ENCODE measurements around the gene BORCS6.

Gene BORCS6

DNA sequence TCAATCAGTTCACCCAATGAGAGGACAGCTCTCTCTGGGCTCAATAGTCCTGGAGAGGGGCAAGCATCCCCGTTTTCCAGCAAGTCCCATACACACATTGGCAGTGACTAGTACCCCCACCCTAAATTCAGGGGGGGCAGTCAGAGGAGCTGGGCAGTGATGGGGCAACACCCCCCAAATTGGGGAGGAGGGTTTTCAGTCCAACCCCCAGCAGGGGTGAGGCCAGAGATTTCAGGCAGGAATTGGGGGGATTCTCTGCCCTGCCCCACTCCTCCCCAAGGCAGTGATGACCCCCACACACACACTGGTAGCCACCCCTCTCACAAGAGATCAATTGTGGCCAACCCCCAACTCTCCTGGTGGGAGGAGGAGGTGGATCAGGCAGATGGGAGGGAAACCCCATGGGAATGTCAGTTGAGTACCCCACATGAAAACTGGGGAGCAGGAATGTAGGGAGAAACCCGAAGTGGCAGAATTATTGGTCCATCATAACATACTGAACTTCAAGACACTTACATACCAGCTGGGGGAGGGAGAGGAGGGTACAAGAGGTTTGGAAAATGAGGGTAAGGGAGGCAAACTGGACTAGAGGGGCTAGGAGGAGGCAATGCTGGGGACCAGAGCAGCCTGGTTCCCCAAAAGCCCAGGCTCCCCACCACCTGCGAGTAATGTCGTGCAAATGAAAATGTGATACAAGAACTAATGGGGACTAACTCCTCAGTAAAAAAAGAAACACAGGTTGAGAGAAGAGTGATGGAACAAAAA, 30.3 kb downstream of the BORCS6 start:
- no peak for DNase-seq (ENCODE audit: low spot score)
- TF ChIP-seq, protein P1, sequence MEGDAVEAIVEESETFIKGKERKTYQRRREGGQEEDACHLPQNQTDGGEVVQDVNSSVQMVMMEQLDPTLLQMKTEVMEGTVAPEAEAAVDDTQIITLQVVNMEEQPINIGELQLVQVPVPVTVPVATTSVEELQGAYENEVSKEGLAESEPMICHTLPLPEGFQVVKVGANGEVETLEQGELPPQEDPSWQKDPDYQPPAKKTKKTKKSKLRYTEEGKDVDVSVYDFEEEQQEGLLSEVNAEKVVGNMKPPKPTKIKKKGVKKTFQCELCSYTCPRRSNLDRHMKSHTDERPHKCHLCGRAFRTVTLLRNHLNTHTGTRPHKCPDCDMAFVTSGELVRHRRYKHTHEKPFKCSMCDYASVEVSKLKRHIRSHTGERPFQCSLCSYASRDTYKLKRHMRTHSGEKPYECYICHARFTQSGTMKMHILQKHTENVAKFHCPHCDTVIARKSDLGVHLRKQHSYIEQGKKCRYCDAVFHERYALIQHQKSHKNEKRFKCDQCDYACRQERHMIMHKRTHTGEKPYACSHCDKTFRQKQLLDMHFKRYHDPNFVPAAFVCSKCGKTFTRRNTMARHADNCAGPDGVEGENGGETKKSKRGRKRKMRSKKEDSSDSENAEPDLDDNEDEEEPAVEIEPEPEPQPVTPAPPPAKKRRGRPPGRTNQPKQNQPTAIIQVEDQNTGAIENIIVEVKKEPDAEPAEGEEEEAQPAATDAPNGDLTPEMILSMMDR (IDR thresholded peaks at IDR 0.05; ENCODE audit: borderline replicate concordance, control extremely low read depth, extremely low read depth, insufficient read depth, missing control alignments), result no peak

DNA sequence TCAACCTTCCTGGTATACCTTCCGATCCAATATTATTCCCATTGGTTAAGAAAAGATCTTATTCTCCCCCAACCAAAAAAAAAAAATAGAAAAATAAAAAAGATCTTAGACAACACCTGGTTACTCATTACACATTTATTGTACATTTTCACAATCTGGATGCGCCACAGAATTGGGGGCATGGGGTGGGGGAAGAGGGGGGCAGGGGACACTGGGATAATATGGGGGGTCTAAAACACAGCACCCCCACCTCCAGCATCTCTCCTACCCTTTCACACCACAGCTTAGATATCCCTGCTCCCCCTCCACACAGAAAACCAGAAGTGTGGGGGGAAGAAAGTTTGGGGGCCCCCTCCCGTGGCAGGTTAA, 31.0 kb downstream of the BORCS6 start:
- TF ChIP-seq, protein P1 (IDR thresholded peaks at IDR 0.05; ENCODE audit: borderline replicate concordance, control extremely low read depth, extremely low read depth, insufficient read depth, missing control alignments), result no peak
- in situ Hi-C loops (cut with MboI; ENCODE audit: low sequenced_read_pairs, unreplicated experiment), result no loop called here
- DNase-seq (ENCODE audit: low spot score), result no peak

More for the DNA sequence above, 30.3 kb downstream of the BORCS6 start:
- in situ Hi-C loops (cut with MboI; ENCODE audit: low sequenced_read_pairs, unreplicated experiment), result no loop called here

DNA sequence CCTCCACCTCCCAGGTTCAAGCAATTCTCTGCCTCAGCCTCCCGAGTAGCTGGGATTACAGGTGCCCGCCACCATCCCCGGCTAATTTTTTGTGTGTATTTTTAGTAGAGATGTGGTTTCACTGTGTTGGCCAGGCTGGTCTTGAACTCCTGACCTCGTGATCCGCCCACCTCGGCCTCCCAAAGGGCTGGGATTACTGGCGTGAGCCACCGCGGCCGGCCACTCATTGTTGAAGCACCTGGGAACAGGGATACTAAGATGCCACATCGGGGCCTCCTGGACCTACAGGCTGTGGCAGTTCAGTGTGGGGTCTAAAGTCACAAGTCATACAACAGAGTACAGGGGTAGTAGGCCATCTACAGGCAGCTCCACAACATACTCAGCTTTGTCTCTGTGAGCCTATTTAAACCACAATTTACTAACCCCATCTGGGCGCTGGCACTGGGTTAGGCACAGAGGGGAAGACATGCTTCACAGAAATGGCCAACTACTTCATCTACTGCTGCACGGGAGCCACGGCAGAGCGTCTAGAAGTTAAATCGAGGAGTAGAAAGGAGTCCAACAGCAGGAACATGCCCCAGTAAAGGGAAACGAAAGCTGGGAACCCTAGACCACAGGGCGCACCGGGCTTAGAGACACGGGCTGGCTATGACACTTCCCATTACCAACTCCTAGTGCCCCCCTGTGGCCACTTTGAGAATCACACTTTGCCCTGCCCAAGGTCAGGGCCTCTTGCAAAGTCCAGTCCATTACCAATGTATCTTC, 31.5 kb downstream of the BORCS6 start:
- in situ Hi-C loops (cut with MboI; ENCODE audit: low sequenced_read_pairs, unreplicated experiment), result no loop called here
- TF ChIP-seq, protein P1 (IDR thresholded peaks at IDR 0.05; ENCODE audit: borderline replicate concordance, control extremely low read depth, extremely low read depth, insufficient read depth, missing control alignments), result peak; percentile 86
- DNase-seq (ENCODE audit: low spot score), result peak; percentile 84

DNA sequence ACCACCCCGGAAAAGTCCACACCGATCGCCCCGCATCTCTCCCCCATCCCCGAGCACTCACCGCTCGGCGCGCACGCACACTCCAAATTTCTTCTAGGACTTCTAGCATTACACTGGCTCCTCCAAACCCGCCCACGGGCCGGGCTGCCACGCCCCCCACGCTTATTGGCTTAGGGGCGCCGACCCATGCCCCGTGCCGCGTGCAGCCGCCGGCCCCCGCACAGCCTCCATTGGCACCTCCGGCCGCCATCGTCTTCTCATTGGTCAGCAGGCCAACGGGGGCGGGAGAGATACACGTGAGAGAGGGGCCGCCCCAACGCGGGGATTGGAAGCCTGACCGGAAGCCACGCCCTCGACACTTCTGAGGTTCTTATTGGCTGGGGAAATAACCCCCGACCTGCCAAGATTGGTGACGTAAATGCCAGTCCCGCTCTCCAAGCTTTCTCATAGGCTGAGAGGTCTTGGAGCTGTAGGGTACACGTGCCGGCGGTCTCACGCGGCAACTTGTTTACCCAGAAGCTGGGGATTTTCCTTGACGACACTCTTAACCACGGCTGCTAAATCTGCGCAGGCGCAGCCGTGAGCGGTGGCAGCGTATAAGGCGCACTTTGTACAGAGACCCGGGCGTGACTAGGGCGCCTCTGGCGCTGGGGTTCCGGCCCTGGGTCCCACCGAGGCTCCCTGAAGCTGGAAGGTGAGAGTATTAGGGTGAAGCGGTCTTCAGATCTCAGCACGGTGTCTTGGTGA, 33.6 kb downstream of the BORCS6 start:
- in situ Hi-C loops (cut with MboI; ENCODE audit: low sequenced_read_pairs, unreplicated experiment), result no loop called here
- peak; percentile 97 for DNase-seq (ENCODE audit: low spot score)
- TF ChIP-seq, protein P1 (IDR thresholded peaks at IDR 0.05; ENCODE audit: borderline replicate concordance, control extremely low read depth, extremely low read depth, insufficient read depth, missing control alignments), result no peak

DNA sequence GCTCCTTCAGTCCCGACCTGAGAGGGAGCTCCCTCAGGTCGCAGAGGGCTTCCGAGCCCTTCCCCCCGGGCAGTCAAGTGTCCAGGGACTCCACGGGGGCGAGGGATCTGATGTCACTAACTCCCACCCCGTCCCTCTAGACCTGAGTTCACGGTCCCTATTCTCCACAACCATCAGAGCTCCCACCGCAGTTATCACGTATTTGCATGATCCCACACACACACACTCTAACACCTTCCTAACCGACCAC, 34.1 kb downstream of the BORCS6 start:
- TF ChIP-seq, protein P1 (IDR thresholded peaks at IDR 0.05; ENCODE audit: borderline replicate concordance, control extremely low read depth, extremely low read depth, insufficient read depth, missing control alignments), result no peak
- no peak for DNase-seq (ENCODE audit: low spot score)
- in situ Hi-C loops (cut with MboI; ENCODE audit: low sequenced_read_pairs, unreplicated experiment), result no loop called here

DNA sequence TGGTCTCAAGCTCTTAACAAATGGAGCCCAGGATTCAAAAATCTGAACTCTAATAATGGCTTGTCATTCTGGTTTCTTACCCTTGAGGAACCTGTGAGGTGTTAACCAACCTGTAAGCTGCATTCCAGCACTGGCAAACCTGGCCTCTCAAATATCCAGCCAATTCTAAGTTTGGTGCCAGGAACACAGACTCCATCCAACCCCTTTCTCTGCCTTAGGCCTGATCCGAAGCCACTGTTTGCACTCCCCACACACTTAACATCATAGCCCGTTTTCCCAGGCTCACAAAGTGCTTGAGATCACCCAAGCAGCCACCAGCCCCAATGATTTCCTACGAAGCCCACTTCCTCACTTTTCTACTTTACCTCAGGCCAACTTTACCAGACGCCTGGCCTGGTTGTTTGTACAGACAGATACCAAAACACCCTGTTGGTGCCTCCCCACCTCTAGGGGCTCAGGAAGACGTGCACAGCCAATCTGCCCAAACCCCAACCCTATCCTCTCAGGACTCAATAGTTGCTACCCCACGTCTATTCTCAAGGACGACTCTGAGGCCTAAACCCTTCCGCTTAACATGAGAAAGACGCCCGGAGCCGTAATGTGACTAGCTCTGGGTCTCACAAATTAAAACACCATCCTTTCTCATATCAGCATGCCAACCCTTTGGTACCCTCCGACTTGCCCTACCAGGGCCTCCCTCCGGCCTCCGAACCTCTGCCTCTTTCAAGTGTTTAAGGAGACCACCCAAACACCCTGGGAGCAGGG, 34.6 kb downstream of the BORCS6 start:
- in situ Hi-C loops (cut with MboI; ENCODE audit: low sequenced_read_pairs, unreplicated experiment), result no loop called here
- DNase-seq (ENCODE audit: low spot score), result no peak

More for the DNA sequence above, 34.6 kb downstream of the BORCS6 start:
- TF ChIP-seq, protein P1 (IDR thresholded peaks at IDR 0.05; ENCODE audit: borderline replicate concordance, control extremely low read depth, extremely low read depth, insufficient read depth, missing control alignments), result no peak

Measured in GM13976 (cell line).